CD4-positive, alpha-beta T cell treated with Interferon alpha-2 for 1 hour (primary cell): Measurements from ENCODE around the gene TRAPPC3.

ENCODE experiments used
- DNase-seq, 2 donors: peaks; one replicate each; pipeline ENCODE4 v3.0.0-alpha.2; 2020 to 2022

The TRAPPC3 gene

DNA sequence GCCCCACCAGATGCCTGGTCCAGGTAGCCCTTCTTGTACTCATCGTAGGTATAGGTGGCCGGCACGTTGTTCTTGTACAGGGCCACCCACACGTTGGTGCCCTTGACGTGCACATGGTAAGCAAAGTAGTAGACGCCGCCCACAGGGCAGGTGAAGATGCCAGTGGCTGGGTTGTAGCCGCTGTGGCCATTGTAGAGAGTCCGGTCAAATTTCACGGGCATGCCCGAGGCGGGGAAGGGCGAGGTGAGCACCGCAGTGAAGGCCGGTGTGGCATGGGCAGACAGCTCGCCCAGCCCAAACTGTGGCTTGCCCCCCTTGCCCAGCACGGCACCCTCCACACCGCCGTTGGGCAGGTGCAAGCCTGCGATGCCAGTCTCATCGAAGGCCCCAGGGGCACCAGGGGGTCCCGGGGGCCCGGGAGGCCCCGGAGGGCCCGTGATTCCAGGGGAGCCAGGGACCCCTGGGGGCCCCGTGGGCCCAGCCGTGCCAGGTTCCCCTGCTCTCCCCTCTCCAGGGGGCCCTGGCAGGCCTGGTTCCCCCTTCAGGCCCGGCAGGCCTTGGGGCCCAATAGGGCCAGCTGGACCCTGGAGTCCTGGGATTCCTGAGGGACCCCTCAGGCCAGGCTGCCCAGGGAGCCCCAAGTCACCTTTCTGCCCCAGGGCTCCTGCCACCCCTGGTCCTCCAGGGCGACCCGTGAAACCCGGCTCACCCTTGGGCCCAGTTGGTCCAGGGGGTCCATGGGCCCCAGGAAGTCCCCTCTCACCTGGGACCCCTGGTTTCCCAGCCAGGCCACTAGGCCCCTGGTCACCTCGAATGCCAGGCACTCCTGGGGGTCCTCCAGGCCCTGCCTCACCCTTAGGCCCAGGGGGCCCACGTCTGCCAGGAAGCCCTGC lies 51.3 kb downstream of the TRAPPC3 start:
- DNase-seq = no peak

GRCh38 chr1:36096500-36097432 lies 52.5 kb downstream of the TRAPPC3 start:
- DNase-seq = no peak

- DNase-seq = peak in 1 of 2 donors; percentile 28
These were observed 53.4 kb downstream of the TRAPPC3 start for GRCh38 chr1:36095760-36096405.

GRCh38 chr1:36094621-36095061 lies 54.6 kb downstream of the TRAPPC3 start:
- DNase-seq = no peak

GRCh38 chr1:36093929-36094328 lies 55.4 kb downstream of the TRAPPC3 start:
- DNase-seq = no peak

GRCh38 chr1:36093226-36093625 lies 56.1 kb downstream of the TRAPPC3 start:
- no peak for DNase-seq

- DNase-seq = no peak
These were observed 56.5 kb downstream of the TRAPPC3 start for GRCh38 chr1:36092798-36093185.

DNA sequence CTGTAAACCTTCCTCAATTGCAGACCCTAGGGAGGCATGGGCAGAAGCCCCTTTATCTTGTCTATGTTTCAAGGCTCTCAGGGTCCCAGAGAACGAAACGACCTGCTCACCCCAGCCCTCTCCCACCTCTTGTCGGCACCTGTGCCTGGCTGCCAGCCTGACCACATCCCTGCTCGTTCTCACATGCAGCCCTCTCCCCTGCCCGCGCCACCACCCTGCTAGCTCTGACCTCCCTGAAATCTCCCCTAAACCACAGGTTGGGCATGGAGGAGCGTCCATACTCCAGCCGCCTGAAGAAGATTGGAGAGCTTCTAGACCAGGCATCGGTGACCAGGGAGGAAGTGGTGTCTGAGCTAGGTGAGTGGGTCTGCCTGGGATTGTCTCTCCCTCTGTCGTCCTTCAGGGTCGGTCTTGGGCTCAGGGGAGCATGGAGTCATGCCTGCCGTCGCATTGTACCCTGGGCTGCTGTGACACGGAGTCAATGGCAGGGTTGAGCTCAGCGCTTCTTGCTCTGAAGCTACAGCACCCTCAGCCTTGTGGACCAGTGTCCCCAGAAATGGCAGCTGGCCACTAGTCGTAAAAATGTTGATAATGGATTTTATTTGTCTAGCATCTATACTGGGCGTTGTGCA lies 57.0 kb downstream of the TRAPPC3 start:
- DNase-seq = no peak

DNA sequence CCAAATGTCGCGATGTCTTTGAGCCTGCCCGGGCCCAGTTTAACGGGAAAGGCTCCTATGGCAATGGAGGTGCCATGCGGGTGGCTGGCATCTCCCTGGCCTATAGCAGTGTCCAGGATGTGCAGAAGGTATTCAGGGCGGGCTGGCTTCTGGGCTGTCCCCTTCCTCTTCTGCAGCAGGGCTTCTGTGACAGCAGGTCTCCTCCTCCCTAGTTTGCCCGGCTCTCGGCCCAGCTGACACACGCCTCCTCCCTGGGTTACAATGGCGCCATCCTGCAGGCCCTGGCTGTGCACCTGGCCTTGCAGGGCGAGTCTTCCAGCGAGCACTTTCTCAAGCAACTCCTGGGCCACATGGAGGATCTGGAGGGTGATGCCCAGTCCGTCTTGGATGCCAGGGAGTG lies 57.6 kb downstream of the TRAPPC3 start:
- no peak for DNase-seq

DNA sequence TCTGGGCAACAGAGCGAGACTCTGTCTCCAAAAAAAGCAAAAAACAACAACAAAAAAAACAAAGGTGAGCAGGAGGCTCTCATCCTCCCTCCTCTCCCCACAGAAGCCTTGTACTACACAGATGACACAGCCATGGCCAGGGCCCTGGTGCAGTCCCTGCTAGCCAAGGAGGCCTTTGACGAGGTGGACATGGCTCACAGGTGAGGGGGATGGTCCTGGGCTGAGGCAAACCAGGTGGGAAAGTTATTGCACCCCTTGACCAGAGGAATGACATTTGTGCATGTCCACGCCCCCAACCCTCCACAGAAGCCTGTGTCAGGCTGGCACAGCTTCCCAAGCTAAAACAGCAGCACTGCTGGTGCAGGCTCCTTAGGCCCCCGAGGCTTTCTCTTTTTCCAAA lies 58.1 kb downstream of the TRAPPC3 start:
- DNase-seq = no peak

DNA sequence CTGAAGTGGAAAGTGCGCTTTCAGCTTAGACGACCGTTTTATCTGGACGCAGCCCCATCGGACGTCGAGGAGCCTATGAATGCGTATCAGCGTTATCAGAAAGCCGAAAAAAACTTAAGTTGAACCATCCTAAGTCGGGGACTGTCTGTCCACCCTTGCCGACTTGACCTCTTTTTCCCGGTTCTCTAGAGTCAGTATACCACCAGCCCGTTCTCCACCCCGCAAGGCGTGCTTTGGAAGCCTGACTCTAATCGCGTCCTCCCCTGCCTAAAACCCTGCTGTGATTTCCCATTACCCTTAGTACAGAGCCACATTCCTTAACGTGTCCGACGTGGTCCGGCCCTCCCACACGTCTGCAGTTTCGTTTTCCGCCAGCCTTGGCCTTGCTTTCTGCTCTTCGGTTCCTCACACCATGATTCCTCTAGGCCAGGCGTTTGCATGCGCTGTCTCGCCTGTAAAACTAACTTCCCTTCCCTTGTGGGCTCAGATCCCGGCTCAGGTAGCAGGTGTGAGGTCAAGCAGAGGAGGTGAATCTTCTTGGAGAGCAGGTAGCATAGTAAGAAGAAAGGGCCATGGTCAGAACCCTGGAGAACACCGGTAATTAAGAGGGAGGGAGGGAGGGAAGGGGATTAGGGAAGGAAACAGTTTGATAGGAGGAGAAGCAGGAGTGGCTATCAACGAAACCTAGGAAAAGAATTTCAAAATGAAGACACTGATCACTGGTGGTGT lies 59.7 kb downstream of the TRAPPC3 start:
- peak; percentile 47 to 50 for DNase-seq

- DNase-seq = peak; percentile 88 to 93
These were observed 60.5 kb downstream of the TRAPPC3 start, which contains the start of gene ADPRS for GRCh38 chr1:36088577-36089392. TSS of gene ADPRS (plus strand) at chr1:36088892. CDS start at chr1:36088905, 13 bp downstream.

- no peak for DNase-seq
These were observed 61.1 kb downstream of the TRAPPC3 start for GRCh38 chr1:36088265-36088576.

GRCh38 chr1:36087233-36088123 lies 61.8 kb downstream of the TRAPPC3 start:
- no peak for DNase-seq
